Rectal smooth muscle tissue (tissue), 1 donor: ENCODE data around the gene CSF2RB.

Experiments used
- H3K27ac ChIP-seq: one replicate; pipeline ENCODE4 v1.7.0; 2013; ENCODE audit warnings: low read depth, low read length, inconsistent platforms
- H3K27me3 ChIP-seq: one replicate; pipeline ENCODE4 v1.7.0; 2013; ENCODE audit warnings: low read length; ENCODE audit not compliant: control insufficient read depth, insufficient read depth
- H3K36me3 ChIP-seq: one replicate; pipeline ENCODE4 v1.7.0; 2013; ENCODE audit warnings: low read length; ENCODE audit not compliant: control insufficient read depth, insufficient read depth
- H3K4me1 ChIP-seq: one replicate; pipeline ENCODE4 v1.7.0; 2013; ENCODE audit warnings: low read length; ENCODE audit not compliant: control insufficient read depth, insufficient read depth
- H3K4me3 ChIP-seq: one replicate; pipeline ENCODE4 v1.7.0; 2013; ENCODE audit warnings: low read length
- H3K9ac ChIP-seq: one replicate; pipeline ENCODE4 v1.7.0; 2013; ENCODE audit warnings: low read length

CSF2RB gene

DNA sequence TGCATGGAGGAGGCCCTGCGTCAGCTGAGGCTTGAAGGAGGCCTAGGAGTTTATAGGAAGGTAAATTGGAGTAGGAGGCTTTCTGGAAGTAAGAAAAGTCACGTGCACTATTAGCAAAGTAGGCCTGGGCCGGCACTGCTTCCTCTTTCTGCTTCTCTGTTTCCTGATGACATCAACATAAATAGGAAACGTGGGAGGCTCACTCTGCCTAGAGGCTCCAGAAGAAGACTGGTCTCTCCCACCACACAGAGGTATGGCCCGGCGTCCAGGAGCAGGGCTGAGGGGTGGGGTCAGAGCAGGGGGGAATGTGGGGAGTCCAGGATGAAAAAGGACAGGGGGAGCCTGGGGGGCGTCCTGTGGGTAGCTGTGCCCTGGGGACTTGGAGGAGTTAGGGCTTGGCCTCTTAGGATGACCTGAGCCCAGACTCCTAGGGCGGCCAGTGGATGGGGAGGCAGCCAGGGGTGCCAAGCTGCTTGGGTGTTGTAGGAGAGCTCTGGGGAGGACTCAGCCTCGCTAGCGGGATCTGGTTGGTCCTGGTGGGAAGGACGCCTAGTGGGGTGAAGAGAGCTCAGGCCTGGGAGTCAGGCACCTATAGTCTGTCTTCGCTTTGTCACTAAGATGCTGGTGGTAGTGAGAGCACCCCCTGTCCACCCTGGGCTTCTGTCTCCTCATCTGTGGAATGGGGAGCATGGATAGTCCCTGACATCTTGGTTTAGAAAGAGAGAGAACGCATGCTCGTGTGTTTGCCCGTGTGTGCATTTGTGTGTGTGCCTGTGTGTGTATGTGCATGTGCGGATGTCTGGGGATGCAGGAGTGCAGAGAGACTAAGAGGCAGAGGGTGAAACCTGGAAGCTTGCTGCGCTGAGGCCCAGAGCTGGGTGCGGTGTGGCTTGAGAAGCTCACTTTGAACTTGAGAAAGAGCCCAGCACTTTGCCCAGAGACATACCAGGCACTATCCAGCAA lies at the start of gene CSF2RB:
CSF2RB (plus strand) TSS at position 202 of the 963 bp plus-strand sequence. CDS start 8,580 bp downstream, outside the sequence.
- Histone ChIP-seq H3K4me3 (peak within 1 kb of the TSS; percentile 52), H3K27me3 (no peaks in the 10 kb centered on the region), H3K36me3 (no peaks in the 10 kb centered on the region), H3K9ac (no peak within 1 kb of the TSS), H3K4me1 (no peaks in the 10 kb centered on the region), H3K27ac (no peak within 1 kb of the TSS)

DNA sequence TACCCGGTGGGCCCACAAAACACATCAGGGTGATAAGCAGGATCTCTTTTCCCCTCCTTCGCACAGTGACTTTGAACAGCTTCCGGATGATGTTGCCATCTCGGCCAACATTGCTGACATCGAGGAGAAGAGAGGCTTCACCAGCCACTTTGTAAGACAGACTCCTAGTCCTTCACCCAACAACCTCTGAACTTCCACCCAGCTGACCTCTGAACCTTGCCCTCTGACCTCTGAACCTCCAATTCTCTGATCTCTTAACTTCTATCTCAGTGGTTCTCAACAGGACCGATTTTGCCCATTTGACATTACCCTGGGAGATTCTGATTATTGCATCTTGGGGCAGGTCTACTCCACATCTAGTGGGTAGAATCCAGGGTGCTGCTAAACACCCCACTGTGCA lies 49.4 kb upstream of the CSF2RB start:
- no peaks in the 10 kb centered on the region for H3K4me1 ChIP-seq
- H3K27ac ChIP-seq, result no peak overlapping the region
- no peak overlapping the region for H3K4me3 ChIP-seq
- no peak overlapping the region for H3K9ac ChIP-seq
- peaks cover 4% of the 10 kb centered on the region for H3K27me3 ChIP-seq
- H3K36me3 ChIP-seq, result no peaks in the 10 kb centered on the region

DNA sequence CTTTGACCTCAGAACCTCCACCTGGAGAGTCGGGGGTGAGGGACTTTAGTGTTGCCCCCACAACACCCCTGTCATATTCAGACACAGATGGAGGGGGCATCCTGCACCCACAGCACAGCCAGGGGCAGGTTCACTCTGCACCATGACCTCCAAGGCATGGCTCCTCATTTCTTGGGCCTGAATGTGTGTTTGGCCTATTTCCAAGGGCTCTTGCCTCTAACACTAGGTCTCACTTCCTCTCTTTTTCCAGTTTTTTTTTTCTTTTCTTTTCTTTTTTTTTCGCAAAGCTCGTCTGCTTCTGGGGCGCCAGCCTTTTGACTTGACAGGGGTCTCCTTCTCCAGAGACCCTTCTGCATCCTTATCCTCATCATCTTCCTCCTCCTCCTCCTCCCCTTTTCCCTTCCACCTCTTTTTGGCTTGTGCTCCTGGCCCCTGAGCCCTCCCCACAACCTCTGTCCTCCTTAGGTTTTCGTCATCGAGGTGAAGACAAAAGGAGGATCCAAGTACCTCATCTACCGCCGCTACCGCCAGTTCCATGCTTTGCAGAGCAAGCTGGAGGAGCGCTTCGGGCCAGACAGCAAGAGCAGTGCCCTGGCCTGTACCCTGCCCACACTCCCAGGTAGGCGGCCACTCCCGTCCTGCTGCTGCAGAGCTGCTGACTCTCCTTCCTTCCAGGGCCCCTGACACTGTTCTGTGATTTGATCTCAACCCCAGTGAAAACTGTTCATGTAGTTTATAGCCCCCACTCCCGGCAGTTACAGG lies 48.8 kb upstream of the CSF2RB start:
- H3K4me1 ChIP-seq, result no peaks in the 10 kb centered on the region
- H3K27me3 ChIP-seq, result peaks cover 4% of the 10 kb centered on the region
- H3K36me3 ChIP-seq, result no peaks in the 10 kb centered on the region
- H3K27ac ChIP-seq, result no peak overlapping the region
- H3K9ac ChIP-seq, result no peak overlapping the region
- no peak overlapping the region for H3K4me3 ChIP-seq

DNA sequence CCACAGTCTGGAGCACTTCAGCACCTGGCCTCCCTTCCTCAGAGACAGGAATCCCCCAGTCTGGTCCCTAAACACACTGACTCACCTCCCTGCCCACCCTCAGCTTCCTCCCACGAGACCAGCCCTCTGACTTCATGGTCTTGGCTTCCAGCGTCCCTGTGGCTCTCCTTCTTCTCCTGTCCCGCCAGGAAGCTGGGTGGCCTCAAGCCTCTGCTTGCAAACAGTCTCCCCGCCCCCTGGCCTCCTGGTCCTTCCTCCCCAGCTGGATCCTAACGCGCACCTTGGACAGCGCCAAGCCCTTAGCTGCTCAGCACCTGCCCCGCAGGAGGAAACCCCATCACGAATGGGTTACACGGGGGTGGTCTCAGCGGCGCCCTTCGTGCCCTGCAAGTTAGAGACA lies 48.1 kb upstream of the CSF2RB start:
- Histone ChIP-seq H3K36me3 (no peaks in the 10 kb centered on the region), H3K27me3 (peaks cover 4% of the 10 kb centered on the region), H3K4me1 (no peaks in the 10 kb centered on the region), H3K4me3 (no peak overlapping the region), H3K9ac (no peak overlapping the region), H3K27ac (no peak overlapping the region)

DNA sequence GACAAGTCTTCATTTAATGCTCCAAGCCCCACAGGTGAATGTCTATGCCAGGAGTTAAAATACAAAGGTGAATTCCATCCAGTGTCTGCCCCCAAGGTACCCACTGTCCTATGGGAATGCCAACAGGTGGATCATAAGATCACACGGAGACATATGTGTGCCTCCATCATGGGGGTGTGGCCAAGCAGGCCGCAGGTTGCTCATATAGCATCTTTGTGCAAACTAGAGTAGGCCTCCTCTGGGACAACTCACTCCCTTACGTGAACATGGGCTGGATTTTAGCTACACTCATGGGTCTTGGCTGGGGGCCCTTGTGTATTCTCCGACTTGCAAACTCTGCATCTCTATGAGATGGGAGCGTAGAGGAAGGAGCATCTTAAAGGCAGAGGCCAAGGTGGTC lies 45.7 kb upstream of the CSF2RB start:
- H3K4me1 ChIP-seq, result no peaks in the 10 kb centered on the region
- H3K27me3 ChIP-seq, result peaks cover 4% of the 10 kb centered on the region
- no peak overlapping the region for H3K9ac ChIP-seq
- no peak overlapping the region for H3K27ac ChIP-seq
- peaks cover 1% of the 10 kb centered on the region for H3K36me3 ChIP-seq
- H3K4me3 ChIP-seq, result no peak overlapping the region

DNA sequence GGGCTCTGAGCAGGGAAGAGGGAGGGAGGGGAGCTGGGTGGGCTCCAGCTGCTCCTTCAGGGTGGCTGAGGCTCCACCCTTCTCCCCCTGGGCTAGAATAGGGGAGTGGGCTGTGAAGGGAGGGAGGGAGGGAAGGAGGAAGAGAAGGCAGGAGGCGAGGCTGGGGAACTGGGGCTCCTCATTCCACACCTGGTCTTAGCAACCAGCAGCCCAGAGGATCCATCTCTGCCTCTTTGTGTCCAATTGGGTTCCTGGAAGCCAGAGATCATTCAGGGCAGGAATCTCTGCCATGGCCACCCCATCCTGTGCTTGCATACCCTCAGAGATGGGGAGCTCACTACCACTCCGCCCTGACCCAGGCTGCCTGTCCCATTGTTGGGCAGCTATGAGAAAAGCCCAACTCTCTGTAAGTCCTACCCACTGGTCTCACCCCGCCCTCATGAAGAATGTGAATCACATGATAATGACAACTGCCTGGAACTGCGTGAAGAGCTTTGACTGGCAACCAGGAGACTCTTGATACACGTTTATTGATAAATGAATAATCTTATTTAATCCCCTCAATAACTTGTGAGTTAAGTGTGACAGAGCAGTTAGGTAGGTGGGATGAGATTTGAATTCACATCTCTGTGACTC lies 44.8 kb upstream of the CSF2RB start:
- Histone ChIP-seq H3K27me3 (peaks cover 4% of the 10 kb centered on the region), H3K27ac (no peak overlapping the region), H3K4me3 (no peak overlapping the region), H3K4me1 (peaks cover under 1% of the 10 kb centered on the region), H3K36me3 (peaks cover 2% of the 10 kb centered on the region), H3K9ac (no peak overlapping the region)

DNA sequence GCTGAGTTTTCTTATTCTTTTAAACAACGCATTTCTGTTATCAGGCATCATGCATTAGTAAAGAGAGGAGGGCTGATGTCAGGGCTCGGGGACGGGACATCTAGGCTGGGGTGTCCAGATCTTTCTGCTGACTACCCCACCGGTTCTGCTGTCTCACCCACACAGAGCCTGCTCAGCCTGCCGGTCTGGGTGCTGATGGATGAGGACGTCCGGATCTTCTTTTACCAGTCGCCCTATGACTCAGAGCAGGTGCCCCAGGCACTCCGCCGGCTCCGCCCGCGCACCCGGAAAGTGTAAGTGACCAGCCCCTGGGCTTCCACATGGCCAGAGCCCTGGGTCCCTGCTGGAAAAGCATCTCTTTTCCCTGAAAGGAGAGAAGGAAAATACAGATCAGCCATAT lies 43.2 kb upstream of the CSF2RB start:
- peaks cover 3% of the 10 kb centered on the region for H3K4me1 ChIP-seq
- no peak overlapping the region for H3K4me3 ChIP-seq
- H3K27ac ChIP-seq, result no peak overlapping the region
- peaks cover 4% of the 10 kb centered on the region for H3K27me3 ChIP-seq
- H3K9ac ChIP-seq, result no peak overlapping the region
- peaks cover 2% of the 10 kb centered on the region for H3K36me3 ChIP-seq

DNA sequence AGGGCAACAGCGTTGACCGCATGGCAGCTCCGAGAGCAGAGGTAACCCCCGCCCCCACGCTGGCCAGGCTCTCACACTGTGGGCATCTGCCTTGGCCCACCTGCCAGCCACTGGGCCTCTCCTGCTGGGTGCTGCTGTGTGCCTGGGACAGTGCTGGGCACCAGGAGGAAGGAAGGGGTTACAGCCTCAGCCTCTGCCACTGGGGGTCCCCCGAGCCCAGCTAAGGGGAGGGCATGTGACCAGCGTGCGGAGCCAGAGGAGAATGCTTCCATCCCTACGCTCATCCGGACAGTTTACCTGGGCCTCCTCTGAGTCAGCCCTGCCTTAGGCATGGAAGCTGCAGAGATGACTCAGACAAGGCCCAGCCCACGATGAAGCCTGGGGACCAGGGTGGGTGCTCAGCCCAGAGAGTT lies 41.8 kb upstream of the CSF2RB start:
- Histone ChIP-seq H3K36me3 (peaks cover 2% of the 10 kb centered on the region), H3K4me3 (no peak overlapping the region), H3K9ac (no peak overlapping the region), H3K27ac (no peak overlapping the region), H3K27me3 (no peaks in the 10 kb centered on the region), H3K4me1 (peaks cover 3% of the 10 kb centered on the region)

DNA sequence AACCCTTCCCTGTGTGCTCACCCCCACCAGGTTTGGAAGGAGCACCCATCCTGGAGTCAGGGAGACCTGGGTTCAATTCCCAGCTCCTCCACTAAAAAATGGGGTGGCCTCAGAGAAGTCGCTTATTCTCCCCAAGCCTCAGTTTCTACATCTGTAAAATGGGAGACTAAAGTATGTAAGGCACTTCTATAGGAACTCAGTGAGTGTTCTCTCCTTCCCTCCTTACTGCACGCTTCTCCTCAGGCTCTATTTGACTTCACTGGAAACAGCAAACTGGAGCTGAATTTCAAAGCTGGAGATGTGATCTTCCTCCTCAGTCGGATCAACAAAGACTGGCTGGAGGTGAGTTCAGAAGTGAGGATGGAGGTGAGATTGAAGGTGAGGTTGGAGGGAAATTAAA lies 41.3 kb upstream of the CSF2RB start:
- H3K4me1 ChIP-seq, result peaks cover 3% of the 10 kb centered on the region
- no peak overlapping the region for H3K27ac ChIP-seq
- no peak overlapping the region for H3K4me3 ChIP-seq
- peaks cover 2% of the 10 kb centered on the region for H3K36me3 ChIP-seq
- no peak overlapping the region for H3K9ac ChIP-seq
- no peaks in the 10 kb centered on the region for H3K27me3 ChIP-seq

DNA sequence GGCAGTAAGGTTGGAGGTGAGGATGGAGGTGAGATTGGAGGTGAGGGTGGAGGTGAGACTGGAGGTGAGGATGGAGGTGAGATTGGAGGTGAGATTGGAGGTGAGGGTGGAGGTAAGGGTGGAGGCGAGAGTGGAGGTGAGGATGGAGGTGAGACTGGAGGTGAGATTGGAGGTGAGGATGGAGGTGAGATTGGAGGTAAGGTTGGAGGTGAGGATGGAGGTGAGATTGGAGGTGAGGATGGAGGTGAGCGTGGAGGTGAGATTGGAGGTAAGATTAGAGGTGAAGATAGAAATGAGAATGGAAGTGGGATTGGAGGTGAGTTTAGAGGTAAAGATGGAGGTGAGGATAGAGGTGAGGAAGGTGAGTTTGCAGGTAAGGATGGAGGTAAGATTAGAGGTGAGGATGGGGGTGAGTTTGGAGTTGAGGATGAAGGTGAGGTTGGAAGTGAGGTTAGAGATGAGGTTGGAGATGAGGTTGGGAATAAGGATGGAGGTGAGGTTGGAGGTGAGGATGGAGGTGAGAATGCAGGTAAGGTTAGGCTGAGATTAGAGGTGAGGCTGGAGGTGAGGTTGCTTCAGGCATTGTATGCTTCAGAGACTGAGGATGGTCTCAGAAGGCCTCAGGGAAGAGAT lies 40.4 kb upstream of the CSF2RB start:
- Histone ChIP-seq H3K36me3 (peaks cover 2% of the 10 kb centered on the region), H3K9ac (no peak overlapping the region), H3K4me3 (no peak overlapping the region), H3K27ac (no peak overlapping the region), H3K4me1 (peaks cover 3% of the 10 kb centered on the region), H3K27me3 (no peaks in the 10 kb centered on the region)

DNA sequence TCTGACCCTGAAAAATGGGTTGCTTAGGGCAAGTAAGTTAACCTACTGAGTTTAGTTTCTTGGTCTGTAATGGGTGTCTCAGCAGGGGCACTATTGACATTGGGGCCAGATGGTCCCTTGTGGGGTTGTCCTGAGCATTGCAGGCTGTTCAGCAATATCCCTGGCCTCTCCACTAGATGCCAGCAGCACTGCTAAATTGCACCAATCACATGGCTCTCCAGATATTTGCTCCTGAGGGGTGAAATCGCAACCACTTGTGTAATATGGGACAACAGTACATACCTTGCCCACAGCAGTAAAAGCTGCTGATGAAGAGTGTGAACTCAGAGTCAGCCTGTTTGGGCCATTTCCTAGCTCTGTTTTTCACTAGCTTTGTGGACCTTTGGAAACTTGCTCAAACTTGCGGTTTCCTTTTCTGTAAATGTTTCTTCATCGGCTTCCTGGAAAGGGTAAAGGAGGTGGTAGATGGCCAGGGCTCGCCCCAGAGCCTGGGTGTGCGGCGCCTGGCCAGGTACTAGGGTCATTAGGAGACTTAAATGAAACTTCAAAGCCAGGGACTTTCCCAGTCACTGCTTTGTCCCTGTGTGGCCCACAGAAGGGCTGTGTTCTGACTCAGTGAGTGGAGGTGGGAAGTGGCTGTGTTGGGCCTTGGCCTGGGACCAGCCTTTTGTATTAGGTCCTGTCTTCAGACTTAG lies 39.7 kb upstream of the CSF2RB start:
- no peak overlapping the region for H3K9ac ChIP-seq
- no peak overlapping the region for H3K27ac ChIP-seq
- no peaks in the 10 kb centered on the region for H3K27me3 ChIP-seq
- peaks cover 2% of the 10 kb centered on the region for H3K36me3 ChIP-seq
- peak overlapping the region; percentile 5 for H3K4me3 ChIP-seq
- H3K4me1 ChIP-seq, result peaks cover 3% of the 10 kb centered on the region
